HG02678 (cell line): ENCODE results near the gene NPBWR2.

Experiments
- ATAC-seq: cut with Tn5 transposase; IDR thresholded peaks from one replicate; pipeline ENCODE4 v1.9.1; 2021; ENCODE audit warnings: mild to moderate bottlenecking, moderate library complexity; ENCODE audit not compliant: unreplicated experiment

NPBWR2 gene

DNA sequence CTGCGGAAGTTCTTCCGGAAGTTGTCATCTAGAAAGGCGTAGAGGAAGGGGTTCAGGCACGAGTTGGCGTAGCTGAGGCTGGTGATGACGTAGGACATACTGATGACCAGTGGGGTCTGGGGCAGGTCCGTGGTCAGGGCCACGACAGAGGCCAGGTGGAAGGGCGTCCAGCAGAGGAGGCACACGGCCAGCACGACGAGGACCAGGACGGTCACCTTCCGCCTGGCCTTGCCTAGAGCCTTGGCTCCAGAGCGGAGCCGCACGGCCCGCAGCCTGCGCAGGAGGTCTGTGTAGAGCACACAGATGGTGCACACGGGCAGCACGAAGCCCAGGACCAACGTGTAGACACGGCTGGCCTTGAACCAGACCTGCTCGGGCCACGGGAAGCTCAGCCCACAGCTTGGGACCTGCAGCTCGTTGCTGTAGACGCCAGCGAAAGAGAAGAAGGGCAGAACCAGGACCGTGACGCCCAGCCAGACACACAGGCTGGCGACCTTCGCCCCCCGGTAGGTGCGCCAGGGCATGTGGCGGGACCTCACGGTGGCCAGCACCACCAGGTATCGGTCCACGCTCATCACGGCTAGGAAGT lies 1.4 kb downstream of the NPBWR2 start:
- no peak for ATAC-seq

DNA sequence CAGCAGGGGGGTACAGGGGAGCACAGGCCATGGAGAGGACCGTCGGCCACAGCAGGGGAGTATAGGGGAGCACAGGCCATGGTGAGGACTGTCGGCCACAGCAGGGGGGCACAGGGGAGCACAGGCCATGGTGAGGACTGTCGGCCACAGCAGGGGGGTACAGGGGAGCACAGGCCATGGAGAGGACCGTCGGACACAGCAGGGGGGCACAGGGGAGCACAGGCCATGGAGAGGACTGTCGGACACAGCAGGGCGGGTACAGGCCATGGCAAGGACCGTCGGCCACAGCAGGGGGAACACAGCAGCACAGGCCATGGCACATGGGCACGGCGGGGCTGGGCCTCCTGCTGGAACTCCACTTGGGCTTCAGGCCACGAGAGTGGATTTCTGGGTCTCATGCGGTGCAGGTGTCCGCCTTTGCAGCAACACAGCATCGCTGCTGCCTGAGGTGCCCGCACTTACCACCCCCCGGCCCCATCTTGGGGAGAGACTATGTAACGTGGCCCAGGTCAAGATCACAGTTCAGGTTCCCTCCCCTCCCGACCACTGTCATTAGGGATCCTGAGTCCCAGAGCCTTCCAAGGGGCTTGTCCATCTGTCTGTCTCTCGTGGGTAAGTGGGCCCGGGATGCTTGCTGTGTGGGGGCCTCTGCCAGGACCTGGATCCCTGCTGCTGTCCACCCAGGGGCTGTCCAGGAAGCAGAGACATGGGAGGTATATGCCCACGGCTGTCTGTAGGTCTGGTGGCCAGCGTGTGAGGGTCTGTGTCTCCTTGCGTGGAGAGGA lies 2.5 kb downstream of the NPBWR2 start:
- no peak for ATAC-seq

DNA sequence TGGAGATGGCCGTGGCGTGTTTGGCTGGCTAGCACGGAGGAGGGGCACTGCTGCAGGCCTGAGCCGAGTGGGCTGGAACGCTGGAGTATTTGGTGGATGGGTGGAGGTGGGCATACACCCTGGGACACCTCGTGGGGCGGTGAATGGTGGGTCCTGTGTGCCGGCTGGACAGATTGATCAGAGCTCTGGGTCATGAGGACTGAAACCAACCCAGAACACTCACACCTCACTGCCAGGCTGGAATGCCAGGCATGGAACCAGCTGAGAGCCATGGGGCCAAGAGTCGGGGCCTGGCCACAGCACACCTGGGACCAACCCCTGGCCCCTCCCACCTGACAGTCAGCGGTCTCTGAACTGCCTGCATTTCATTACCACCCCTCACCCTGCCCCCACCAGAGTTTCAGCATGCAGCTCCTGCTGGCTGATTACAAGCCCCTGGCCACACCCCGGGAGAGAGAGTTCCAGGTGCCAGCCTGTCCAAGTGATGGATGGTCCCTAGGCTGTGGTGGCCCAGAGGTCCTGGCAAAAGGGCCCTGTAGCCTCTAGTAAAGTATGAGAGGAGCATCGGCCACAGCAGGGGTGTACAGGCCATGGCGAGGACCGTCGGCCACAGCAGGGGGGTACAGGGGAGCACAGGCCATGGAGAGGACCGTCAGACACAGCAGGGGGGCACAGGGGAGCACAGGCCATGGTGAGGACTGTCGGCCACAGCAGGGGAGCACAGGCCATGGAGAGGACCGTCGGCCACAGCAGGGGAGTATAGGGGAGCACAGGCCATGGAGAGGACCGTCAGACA lies 3.3 kb downstream of the NPBWR2 start:
- ATAC-seq, result no peak

DNA sequence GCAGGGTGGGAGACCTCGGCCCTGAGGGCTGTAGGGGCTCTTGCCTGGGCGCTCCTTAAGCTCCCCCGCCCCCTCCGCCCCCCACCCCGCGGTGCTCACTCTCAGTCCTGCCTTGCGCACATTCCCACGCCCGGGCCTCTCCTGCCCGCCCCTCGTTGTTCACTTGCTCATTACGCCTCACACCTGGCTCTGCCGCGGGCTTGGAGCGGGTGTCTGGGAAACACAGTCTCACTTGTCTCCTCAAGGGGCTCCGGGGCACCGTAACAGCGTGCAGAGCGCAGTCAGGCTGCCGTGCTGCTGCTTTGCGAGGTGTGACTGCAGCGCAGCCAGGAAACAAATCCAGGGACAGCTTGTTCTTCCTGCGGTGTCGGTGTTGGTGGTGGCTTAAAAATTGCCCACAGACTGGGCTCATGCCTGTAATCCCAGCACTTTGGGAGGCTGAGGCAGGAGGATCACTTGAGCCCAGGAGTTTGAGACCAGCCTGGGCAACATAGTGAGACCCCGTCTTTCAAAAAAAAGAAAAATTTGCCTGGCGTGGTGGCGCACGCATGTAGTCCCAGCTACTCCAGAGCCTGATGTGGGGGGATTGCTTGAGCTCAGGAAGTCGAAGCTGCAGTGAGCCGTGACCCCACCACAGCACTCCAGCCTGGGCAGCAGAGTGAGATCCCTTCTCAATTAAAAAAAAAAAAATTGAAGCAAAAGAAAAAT lies 4.6 kb downstream of the NPBWR2 start:
- ATAC-seq, result no peak

DNA sequence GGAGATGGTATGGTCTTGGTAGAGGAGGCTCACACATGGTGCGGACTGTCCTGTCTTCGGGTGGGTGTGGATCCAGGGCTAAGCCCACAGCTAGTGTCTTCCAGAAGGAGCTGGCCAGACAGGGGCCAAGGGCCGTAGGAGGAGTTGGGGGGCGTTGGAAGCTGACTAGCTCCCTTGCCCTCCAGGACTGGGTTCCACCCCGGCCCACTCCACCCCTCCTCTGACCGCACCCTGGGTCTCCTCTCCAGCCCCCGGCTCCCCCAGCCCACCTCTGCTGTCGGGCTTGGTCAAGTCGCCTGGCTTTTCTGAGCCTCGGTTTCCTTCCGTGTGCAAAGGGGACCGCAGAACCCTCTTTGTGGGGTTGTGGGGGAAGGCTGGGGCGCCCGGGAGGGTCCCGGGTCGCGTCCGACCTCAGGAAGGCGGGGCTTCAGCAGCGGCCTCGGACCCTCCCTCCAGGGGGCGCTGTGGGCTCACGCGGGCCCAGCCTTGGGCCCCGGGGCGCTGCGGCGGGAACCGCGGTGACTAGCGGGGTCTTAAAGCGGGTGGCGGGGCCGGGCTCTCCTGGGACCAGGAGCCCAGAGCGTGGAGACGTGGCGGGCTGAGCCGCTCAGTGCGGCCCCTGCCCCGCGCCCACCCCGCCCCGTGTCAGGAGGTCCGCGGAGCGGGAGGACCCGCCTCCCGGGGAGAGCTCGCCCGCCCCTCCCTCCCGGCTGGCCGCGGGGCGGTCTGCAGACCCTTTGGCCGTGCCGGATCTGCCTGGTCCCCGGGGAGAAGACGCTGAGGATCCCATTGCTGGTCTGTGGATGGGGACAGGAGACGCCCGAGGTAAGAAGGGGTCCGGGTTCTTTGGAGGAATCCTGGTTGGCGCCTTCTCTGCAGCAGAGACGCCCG lies 5.4 kb downstream of the NPBWR2 start:
- no peak for ATAC-seq

DNA sequence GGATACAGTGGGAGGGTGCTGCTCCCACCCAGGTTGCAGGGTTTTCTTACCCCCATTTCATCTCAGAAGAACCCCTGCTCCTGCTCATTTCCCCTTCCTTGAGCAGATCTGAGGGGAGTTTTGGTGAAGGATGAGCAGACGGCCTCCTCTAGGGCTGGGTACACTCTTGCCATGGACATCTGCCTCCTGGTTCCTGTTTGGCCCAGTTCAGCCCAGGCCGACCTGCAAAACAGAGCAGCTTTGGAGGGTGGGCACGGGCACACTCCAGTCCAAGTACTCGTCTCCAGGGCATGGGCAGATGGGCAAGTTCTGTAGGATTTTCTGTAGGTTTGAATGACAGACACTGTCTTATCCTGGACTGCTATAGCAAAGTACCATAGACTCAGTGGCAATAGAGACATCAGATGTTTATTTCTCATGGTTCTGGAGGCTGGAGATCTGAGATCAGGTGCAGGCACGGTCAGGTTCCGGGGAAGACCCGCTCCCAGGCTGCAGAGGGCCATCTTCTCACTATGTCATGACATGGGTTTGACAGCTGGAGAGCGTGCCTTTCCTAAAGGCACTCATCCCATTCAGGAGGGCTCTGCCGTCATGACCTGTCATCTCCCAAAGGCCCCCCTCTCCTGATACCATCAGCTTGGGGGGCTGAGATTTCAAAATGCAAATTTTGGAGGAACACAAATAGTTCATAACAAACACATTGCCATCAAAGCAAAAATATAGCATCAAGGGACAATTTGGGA lies 6.2 kb downstream of the NPBWR2 start:
- ATAC-seq, result no peak

DNA sequence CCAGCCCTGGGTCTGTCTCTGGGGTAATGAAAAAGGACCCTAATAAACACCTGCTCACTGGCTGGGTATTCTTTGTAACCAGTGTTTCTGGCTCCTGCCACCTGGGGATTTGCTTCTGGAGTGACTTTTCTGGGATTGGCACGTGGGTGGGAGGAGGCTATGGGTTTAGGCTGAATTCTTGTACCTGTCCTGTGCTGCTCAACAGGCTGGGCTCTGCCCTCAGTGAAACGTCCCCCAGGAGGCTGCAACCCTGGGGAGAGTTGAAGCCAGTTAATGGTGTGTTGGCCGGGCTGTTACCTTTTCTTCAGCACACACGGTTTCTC lies 6.8 kb downstream of the NPBWR2 start:
- no peak for ATAC-seq

DNA sequence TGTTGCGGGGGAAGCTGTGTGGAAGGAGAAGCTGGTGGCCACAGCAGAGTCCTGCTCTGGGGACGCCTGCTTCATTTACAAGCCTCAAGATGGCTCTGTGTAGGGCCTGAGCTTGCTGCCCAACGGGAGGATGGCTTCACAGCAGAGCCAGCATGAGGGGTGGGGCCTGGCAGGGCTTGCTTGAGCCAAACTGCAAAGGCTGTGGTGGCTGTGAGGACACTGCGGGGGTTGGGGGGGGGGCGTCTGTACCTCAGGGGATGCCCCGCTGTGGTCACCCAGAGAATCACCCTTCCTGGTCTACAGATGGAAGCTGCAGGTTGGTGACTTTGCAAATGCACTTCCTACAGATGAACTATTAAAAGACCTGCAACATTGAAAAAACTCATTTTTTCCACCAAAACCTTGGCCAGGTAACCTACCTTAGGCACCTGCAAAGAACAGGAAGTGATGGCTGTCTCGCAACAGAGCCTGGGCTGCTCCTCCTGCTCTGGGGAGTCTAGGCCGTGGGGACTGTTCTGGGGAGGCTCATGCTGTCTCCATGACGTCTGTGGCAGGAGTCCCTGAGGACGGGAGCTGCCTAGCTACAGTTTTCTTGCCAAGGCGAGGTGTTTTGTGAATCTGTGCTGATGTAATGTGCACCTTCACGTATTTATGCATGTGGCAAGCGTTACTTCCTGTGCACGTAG lies 7.3 kb downstream of the NPBWR2 start:
- ATAC-seq, result no peak

DNA sequence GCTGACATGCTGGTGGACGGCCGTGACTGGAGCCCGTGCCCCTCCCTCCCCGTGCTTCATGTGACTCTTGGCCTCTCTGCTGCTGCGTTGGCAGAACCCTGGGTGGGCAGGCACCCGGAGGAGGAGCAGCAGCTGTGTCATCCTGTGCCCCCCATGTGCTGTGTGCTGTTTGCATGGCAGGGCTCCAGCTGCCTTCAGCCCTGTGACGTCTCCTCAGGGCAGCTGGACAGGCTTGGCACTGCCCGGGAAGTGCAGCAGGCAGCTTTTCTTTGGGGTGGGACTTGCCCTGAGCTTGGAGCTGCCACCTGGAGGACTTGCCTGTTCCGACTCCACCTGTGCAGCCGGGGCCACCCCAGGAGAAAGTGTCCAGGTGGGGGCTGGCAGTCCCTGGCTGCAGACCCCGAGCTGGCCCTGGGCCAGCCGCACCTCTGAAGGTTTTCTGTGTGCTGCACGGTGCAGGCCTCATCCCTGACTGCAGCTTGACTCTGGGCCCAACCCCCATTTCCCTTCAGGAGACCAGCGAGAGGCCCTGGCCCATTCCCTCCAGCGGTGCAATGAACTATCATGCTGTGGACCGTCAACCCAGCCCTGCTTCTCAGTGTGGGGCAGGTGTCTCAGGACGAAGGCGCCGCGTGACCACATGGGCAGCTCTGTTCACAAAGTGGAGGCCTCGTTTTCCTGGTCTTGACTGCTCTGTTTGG lies 8.1 kb downstream of the NPBWR2 start:
- ATAC-seq, result no peak

DNA sequence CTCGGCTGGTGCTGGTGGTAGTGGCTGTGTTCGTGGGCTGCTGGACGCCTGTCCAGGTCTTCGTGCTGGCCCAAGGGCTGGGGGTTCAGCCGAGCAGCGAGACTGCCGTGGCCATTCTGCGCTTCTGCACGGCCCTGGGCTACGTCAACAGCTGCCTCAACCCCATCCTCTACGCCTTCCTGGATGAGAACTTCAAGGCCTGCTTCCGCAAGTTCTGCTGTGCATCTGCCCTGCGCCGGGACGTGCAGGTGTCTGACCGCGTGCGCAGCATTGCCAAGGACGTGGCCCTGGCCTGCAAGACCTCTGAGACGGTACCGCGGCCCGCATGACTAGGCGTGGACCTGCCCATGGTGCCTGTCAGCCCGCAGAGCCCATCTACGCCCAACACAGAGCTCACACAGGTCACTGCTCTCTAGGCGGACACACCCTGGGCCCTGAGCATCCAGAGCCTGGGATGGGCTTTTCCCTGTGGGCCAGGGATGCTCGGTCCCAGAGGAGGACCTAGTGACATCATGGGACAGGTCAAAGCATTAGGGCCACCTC lies 8.8 kb downstream of the NPBWR2 start:
- ATAC-seq, result no peak

DNA sequence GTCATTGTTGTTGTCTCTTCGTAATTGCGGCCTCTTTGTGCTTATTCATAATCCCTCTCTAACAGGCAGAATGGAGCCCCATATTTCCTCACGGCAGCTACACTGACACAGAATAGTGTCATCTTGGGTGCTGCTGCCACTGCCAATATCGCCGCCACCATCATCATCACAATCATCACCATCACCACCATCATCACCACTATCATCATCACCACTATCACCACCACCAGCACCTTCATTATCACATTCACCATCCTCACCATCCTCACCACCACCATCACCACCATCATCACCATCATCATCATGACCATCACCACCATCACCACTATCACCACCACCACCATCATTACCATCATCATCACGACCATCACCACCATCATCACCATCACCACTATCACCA lies 10.8 kb downstream of the NPBWR2 start:
- ATAC-seq, result no peak

DNA sequence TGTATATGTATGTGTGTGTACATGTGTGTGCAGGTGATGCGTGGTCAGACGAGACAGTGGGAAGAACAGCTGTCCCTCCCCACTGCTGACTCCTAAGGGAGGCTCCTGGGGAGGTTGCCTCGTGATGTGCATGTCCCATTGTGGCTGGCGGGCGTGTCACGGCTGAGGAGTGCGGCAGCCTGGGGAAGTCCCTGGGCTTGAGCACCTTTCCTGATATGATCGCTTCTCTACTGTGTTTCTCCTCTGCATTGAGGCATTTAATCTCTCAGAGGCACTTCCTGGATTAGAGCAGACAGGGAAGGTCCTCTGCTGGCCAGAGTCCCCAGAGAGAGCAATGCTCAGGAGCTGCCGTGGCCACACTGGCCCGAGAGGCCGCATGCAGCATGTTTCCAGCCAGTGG lies 11.4 kb downstream of the NPBWR2 start:
- no peak for ATAC-seq

DNA sequence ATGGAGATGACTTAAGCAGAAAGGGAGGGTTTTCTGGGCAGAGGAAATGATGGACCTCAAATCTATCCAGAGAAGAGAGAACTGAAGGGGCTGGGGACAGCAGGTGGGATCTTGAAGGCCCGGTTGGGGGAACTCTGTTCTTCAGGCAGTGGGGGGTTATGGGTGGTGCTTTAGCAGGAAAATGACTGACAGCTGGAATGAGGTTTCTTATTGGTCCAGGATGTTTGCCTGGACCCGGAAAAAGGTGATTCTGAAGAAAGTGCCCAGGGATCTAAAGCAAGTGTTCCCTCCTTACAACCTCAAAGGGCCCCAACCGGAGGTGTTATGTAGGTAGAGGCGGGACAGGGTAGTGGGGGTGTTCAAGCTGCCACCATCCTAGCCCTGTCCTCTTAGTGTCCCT lies 11.9 kb downstream of the NPBWR2 start:
- ATAC-seq, result no peak

DNA sequence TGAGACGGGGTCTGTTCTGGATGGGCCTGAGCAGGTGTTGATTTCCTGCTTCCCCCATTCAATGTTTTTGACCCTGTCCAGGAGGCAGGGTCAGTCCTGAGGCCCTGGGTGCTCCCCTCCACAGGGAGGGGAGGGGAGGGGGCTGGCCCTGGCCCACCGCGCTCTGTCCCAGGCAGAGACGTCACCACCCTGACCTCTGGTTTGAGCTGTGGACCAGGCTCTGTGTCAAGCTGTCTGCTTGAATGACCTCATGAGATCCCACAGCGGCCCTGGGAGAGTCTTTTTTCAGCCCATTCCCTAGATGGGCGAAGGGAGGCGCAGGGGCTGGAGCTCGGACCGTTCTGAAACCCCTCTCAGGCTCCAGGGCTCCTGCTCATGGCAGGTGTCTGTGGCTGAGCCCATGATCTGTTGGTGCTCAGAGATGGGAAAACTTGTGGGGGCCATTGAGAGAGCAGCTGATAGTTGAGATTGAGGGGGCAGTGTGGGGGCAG lies 14.3 kb downstream of the NPBWR2 start:
- no peak for ATAC-seq

DNA sequence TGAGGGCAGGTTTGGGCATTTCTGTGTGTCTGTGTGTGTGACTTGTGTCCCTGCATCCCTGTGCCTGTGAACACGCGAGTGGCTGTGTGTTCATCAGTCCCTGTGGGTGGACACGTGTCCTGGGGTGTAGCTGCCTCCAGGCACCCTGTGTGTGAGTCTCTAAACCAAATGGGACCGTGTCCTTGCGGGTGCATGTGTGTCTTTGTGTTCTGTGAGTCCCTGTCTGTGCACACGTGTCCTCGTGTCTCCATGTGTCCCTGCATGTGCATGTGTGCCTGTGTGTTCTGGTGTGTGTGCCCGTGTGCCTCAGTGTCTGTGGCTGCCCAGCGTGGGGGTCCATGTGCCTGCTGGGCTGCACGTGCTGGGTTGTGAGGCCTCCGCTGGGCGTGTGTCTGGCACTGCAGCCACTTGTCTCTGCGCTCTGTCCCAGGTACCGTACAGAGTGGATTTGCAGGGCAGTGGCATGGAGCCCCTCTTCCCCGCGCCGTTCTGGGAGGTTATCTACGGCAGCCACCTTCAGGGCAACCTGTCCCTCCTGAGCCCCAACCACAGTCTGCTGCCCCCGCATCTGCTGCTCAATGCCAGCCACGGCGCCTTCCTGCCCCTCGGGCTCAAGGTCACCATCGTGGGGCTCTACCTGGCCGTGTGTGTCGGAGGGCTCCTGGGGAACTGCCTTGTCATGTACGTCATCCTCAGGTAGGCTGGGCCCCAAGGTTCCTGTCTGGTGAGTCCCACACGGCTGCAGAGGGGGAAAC lies 14.9 kb downstream of the NPBWR2 start:
- ATAC-seq, result no peak

DNA sequence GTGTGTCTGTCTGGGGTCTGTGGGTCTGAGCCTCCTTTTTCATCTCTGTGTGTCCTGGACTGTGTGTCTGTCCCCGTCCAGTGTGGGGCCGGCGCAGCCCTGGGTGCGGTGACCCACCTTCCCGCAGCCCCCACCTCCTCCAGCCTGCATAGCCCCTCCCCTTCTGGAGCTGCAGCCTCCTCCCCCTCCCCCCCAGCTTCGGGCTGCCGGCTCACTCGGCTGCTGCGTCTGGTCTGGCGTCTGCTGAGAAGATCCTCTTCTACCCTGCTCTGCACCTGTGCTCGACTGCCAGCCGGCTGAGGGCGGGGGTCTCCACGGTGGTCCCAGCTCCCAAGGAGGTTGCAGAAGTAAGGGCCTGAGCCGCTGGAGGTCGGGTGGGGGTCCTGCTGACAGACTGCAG lies 15.6 kb downstream of the NPBWR2 start:
- ATAC-seq, result no peak

DNA sequence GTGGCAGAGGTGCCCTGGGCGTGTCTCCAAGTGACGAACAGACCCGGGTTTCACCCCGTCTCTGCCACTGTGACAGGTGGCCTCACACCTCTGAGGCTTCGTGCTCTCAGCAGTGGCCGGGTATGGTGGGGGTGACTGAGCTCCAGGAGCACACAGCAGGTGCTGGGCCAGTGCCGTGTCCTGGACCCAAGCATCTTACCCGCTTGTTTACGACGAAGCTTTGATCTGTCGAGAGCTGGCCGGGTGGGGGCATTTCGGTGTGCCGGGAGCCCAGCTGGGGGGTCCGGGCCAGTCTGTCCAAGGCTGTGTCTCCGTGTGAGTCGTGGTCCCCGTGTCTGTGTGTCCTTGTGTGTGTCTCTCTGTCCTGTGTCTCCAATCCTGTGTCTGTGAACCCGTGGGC lies 16.0 kb downstream of the NPBWR2 start:
- no peak for ATAC-seq

DNA sequence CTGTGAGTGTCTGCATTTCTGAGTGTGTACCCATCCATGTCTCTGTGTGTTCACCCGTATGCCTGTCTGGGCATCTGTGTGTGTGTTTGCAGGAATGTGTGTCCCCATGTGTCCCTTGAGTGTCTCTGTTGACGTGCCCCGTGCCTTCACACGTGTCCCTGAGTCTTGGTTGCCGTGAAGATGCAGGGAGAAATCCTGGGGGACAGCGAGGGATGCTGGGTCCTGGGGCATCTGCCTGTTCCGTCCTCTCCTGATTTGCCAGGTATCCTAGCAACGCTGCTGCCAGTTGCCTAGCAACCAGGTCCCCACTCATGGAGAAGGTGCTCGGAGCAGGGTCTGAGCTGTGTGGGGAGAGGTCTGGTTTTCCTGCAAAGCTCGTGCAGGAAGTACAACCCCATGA lies 17.2 kb downstream of the NPBWR2 start:
- no peak for ATAC-seq
